Right atrium auricular region (tissue), 2 donors: Measurements from ENCODE around the gene NPFFR1. TPM values are rescaled to one million over a fixed set of nuclear protein-coding genes. Genes with fewer than 3 reads are reported as not detected.
"Not testable (repeated sequence)": the region's sequence is repeated elsewhere in the genome, so short reads cannot be mapped to it uniquely, and the experiment has no call there.

ENCODE experiments used
- DNase-seq: peaks from one replicate; pipeline ENCODE4 v3.0.0-alpha.2; 2019; ENCODE audit warnings: low spot score
- H3K27ac ChIP-seq, 2 donors: fragments of 200-600 bp; sonication (generic); 1 replicate in 1 of 2; 2 replicates in 1 of 2; pipeline ENCODE4 v1.5.1; 2016 to 2019
- H3K27me3 ChIP-seq, 2 donors: fragments of 200-600 bp; sonication (generic); one replicate each; pipeline versions ENCODE4 v1.5.1 to v1.6.0; 2017 to 2019
- H3K36me3 ChIP-seq: fragments of 200-600 bp; sonication (generic); one replicate; pipeline ENCODE4 v1.5.1; 2016
- H3K4me1 ChIP-seq, 2 donors: fragments of 200-600 bp; sonication (generic); one replicate each; pipeline versions ENCODE4 v1.5.1 to v1.6.0; 2017 to 2019
- H3K4me3 ChIP-seq, 2 donors: fragments of 200-600 bp; sonication (generic); 1 replicate in 1 of 2; 2 replicates in 1 of 2; pipeline ENCODE4 v1.5.1; 2017 to 2019; ENCODE audit warnings: mild to moderate bottlenecking in 1 of 2, moderate library complexity in 1 of 2
- H3K9me3 ChIP-seq, 2 donors: fragments of 200-600 bp; sonication (generic); one replicate each; pipeline ENCODE4 v1.5.1; 2019
- CTCF ChIP-seq, 2 donors: fragments of 200-600 bp; sonication (generic); IDR thresholded peaks; one replicate each; pipeline ENCODE4 v1.5.1; 2019; ENCODE audit warnings: antibody characterized with exemption in 2 of 2
- total RNA-seq, 2 donors: library from RNA; depleted of rRNA; stranded (reverse); fragments of >200 nt; gene quantifications; one replicate each; pipeline ENCODE4 v1.1.0, GENCODE V29; 2016

The NPFFR1 gene
- total RNA-seq, 2 donors from 2014 or later: 0.47 TPM; not detected in 1

DNA sequence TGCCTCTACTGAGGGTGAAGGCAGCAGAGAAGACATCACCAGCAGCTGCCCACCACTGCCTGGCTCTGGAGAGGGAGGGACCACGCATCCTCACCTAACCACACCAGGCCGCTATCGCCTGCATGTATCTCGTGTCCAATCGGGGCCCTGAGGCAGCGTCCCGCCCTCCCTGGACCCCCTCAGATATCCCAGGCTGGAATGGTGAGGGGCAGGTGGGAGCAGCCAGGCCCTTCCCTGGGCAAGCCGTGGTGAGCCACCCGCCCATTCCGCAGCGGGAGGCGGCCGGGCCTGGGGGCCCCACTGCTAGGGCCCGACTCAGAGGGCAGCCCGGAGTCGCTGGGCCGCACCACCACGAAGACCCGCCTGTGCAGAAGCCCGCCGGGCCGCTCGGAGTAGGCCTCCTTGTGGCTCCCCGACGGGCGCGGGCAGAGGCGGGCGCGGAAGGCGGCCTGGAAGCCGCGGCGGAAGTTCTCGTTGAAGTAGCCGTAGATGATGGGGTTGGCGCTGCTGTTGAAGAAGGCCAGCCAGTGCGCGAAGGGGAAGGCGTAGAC, 29.0 kb downstream of the NPFFR1 start:
- DNase-seq: no peak
- Histone ChIP-seq H3K4me1 (peaks cover 0 to 7% of the 10 kb centered on the region in 2 donors), H3K27ac (no peak overlapping the region), H3K36me3 (no peaks in the 10 kb centered on the region), H3K4me3 (peak overlapping the region in 1 of 2 donors; percentile 26), H3K27me3 (peaks cover 7 to 16% of the 10 kb centered on the region in 2 donors), H3K9me3 (no peaks in the 10 kb centered on the region)
- no peak for TF ChIP-seq CTCF (IDR thresholded peaks at IDR 0.05)

DNA sequence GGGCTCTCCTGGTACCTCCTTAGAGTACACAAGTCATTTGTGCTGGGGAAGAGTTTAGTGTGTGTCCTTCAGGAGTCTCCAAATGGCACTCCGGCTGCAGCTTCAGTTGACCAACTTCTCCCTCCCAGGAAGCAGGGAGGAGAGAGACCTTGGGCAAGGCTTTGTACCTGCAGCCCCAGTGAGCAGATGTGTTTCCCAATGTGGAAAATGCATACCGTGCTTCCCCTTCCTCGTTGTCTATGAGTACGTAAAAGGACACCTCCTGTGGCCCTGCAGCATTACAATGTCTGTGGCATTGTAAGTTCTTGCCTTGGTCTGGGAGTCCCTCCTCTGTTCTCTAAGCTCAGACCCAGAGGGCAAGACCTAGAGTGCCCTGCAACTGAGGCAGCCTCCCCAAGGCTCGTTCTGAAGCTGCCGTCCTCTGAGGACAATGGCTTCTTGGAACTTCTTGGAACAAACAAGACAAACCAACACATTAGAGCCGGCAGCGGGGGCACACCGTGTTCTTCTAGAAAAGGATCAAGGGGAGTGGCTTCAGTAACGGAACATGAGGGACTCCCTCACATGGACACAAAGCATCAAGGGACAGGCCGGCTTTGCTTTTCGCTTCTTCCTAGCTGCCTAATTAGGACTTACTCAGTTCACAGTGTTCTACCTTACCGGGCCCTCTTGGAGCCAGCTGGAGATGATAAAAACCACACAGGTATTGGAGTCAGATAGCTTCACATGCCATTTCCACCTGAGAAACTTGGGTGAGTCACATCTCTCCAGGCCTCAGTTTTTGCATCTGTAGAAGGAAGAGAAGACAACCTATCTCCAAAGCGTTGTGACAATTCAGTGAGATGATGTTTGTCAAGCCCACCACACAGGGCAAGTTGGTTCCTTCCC, 29.7 kb downstream of the NPFFR1 start:
- no peak for TF ChIP-seq CTCF (IDR thresholded peaks at IDR 0.05)
- no peak overlapping the region for H3K4me3 ChIP-seq
- no peaks in the 10 kb centered on the region for H3K9me3 ChIP-seq
- peaks cover 7 to 16% of the 10 kb centered on the region in 2 donors for H3K27me3 ChIP-seq
- no peak overlapping the region for H3K27ac ChIP-seq
- no peaks in the 10 kb centered on the region for H3K36me3 ChIP-seq
- H3K4me1 ChIP-seq: peaks cover 0 to 7% of the 10 kb centered on the region in 2 donors
- no peak for DNase-seq

DNA sequence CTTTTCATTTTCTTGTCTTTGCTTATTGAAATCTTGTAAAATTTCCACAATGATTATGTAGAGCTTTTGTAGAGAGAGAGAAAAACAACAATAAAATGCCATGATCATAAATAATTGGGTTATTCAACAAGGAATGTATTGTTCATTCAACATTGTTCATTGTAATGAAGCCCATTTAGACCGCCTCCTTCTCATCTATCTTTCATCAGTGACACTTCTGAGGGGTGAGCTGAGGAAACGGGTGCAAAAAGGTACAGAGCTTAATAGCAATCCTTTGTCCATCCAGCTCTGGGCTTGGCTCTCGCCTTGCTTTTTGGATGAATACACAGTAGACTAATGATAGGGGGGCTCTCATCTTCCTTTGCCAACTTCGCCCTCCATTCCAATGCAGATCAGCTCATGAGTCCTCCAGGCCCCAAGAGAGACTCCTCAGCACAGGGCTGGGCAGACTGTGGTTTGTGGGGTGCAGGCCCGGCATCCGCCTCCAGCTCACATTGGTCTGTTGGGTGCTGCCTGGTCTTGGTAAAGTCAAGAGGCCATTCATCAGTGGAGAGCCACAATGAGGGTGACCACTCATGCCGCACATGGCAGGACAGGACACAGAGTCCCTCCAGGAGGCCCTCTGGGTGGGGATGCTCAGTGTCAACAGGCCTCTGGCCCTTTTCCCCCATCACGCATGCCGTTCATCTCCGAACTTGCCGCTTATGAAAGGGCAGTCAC, 32.7 kb downstream of the NPFFR1 start:
- Histone ChIP-seq H3K27me3 (peaks cover 7 to 16% of the 10 kb centered on the region in 2 donors), H3K4me3 (no peak overlapping the region), H3K27ac (no peak overlapping the region), H3K9me3 (no peaks in the 10 kb centered on the region), H3K4me1 (peaks cover 0 to 7% of the 10 kb centered on the region in 2 donors), H3K36me3 (no peaks in the 10 kb centered on the region)
- TF ChIP-seq CTCF (IDR thresholded peaks at IDR 0.05): no peak
- no peak for DNase-seq

DNA sequence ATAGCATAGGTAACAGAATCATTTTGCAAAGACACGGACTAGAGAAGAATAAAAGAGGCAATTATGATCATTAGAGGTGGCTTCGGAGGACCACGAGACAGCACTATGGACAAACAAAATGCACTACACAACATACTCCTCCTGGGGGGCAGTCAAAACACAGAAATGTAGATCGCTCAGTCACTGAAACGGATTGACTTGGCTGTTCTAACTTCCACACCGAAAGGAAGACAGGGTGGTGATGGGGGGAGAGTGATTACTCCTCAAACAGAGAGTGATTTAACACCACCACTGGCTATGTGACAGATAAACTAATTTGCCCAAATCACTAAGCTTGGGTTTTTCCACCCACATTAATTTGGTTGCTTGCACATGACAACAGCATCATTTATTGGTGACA, 36.4 kb downstream of the NPFFR1 start:
- Histone ChIP-seq H3K9me3 (no peaks in the 10 kb centered on the region), H3K27me3 (no peaks in the 10 kb centered on the region), H3K36me3 (no peaks in the 10 kb centered on the region), H3K4me1 (no peaks in the 10 kb centered on the region), H3K27ac (no peak overlapping the region), H3K4me3 (no peak overlapping the region)
- DNase-seq: no peak
- TF ChIP-seq CTCF (IDR thresholded peaks at IDR 0.05): no peak

- TF ChIP-seq CTCF (IDR thresholded peaks at IDR 0.05): no peak
- Histone ChIP-seq H3K9me3 (no peaks in the 10 kb centered on the region), H3K27me3 (no peaks in the 10 kb centered on the region), H3K4me3 (no peak overlapping the region), H3K4me1 (no peaks in the 10 kb centered on the region), H3K36me3 (no peaks in the 10 kb centered on the region), H3K27ac (no peak overlapping the region)
- no peak for DNase-seq
Observed at GRCh38 chr10:70241081-70241480, 42.7 kb downstream of the NPFFR1 start.

DNA sequence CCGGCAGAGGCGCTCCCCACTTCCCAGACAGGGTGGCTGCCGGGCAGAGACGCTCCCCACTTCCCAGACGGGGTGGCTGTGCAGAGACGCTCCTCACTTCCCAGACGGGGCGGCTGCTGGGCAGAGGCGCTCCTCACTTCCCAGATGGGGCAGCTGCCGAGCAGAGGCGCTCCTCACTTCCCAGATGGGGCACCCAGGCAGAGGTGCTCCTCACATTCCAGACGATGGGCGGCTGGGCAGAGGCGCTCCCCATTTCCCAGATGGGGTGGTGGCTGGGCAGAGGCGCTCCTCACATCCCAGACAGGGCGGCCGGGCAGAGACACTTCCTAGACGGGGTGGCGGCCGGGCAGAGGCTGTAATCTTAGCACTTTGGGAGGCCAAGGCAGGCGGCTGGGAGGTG, 43.8 kb downstream of the NPFFR1 start:
- not testable (repeated sequence) for H3K27me3 ChIP-seq, DNase-seq, H3K4me1 ChIP-seq, H3K4me3 ChIP-seq, H3K9me3 ChIP-seq, H3K36me3 ChIP-seq, H3K27ac ChIP-seq

GRCh38 chr10:70239077-70239976, 44.5 kb downstream of the NPFFR1 start:
- H3K4me1 ChIP-seq, H3K27me3 ChIP-seq, H3K9me3 ChIP-seq, H3K4me3 ChIP-seq, H3K27ac ChIP-seq, H3K36me3 ChIP-seq, DNase-seq: not testable (repeated sequence)

DNA sequence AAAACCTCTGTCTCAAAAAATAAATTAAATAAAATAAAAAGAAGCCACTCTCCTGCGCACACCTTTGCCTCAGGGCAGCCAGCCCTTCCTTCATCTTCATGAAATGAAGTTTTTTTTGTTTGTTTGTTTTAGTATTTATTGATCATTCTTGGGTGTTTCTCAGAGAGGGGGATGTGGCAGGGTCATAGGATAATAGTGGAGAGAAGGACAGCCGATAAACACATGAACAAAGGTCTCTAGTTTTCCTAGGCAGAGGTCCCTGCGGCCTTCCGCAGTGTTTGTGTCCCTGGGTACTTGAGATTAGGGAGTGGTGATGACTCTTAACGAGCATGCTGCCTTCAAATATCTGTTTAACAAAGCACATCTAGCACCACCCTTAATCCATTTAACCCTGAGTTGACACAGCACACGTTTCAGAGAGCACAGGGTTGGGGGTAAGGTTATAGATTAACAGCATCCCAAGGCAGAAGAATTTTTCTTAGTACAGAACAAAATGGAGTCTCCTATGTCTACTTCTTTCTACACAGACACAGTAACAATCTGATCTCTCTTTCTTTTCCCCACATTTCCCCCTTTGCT, 45.8 kb downstream of the NPFFR1 start:
- not testable (repeated sequence) for DNase-seq, H3K27me3 ChIP-seq, H3K4me3 ChIP-seq, H3K36me3 ChIP-seq, H3K9me3 ChIP-seq, H3K4me1 ChIP-seq, H3K27ac ChIP-seq
